GM12878 (cell line): ENCODE measurements around the gene ITLN1. TPM values are rescaled to one million over a fixed set of nuclear protein-coding genes. Genes with fewer than 3 reads are reported as not detected.

ENCODE experiments used
- ATAC-seq: fragments of 200-7000 bp; cut with Tn5 transposase; 3 replicates; pipeline ENCODE4 v1.9.1; 2020; ENCODE audit warnings: mild to moderate bottlenecking, moderate library complexity
- BruUV-seq: library from RNA; stranded (reverse); fragments of 400-500 nt; replicated peaks from 2 replicates; lab custom pipeline; 2021; lab: Mats Ljungman, UMichigan
- CTCF ChIA-PET: fragments of 300-600 bp; sonication (Branson Sonifier 250); formaldehyde crosslinking; extraction: SDS; loops from one replicate; lab custom pipeline; 2021; ENCODE audit warnings: inconsistent platforms; lab: Yijun Ruan, JAX
- POLR2A ChIA-PET: fragments of 350-600 bp; formaldehyde crosslinking; extraction: SDS; loops from one replicate; lab custom pipeline; 2021; ENCODE audit warnings: inconsistent platforms; lab: Charles Lee
- RAD21 ChIA-PET: fragments of 300-600 bp; sonication (Branson Sonifier 250); formaldehyde crosslinking; loops from one replicate; lab custom pipeline; 2023; ENCODE audit warnings: antibody characterized with exemption; ENCODE audit not compliant: unreplicated experiment; lab: Charles Lee
- SMC1A ChIA-PET: fragments of 300-600 bp; sonication (Branson Sonifier 250); formaldehyde crosslinking; loops from one replicate; lab custom pipeline; 2023; ENCODE audit not compliant: unreplicated experiment, uncharacterized antibody; lab: Charles Lee
- DNase-seq: peaks from one replicate; pipeline ENCODE4 v3.0.0-alpha.2; 2011; ENCODE audit warnings: low read depth, low spot score
- FAIRE-seq: peaks from 3 replicates; lab custom pipeline; 2011; peaks lifted over from hg19 to GRCh38; lab: Jason Lieb, UNC
- H2AFZ ChIP-seq: 2 replicates; pipeline ENCODE4 v1.6.0; 2011; ENCODE audit warnings: low read depth, low read length, control low read depth; ENCODE audit not compliant: control insufficient read depth
- H3K27ac ChIP-seq: 2 replicates; pipeline ENCODE4 v1.5.1; 2011; ENCODE audit warnings: control low read depth; ENCODE audit not compliant: control insufficient read depth, insufficient read depth
- H3K27me3 ChIP-seq, 2 experiments: replicated peaks in 1 of 2; 2 replicates each; pipeline versions ENCODE4 v1.6.0 to v1.6.1; 2011; ENCODE audit warnings: low read length in 1 of 2; ENCODE audit not compliant: control insufficient read depth in 2 of 2, insufficient read depth in 2 of 2
- H3K36me3 ChIP-seq, 2 experiments: 2 replicates each; pipeline ENCODE4 v1.5.1; 2011; ENCODE audit warnings: low read length in 1 of 2; ENCODE audit not compliant: control insufficient read depth in 2 of 2, insufficient read depth in 2 of 2
- H3K4me1 ChIP-seq: 2 replicates; pipeline ENCODE4 v1.6.1; 2011; ENCODE audit warnings: mild to moderate bottlenecking, low read length, moderate library complexity, mixed read lengths; ENCODE audit not compliant: control insufficient read depth, insufficient read depth
- H3K4me2 ChIP-seq: 2 replicates; pipeline ENCODE4 v1.6.0; 2011; ENCODE audit warnings: control low read depth; ENCODE audit not compliant: control insufficient read depth, insufficient read depth
- H3K4me3 ChIP-seq: fragments of 200-600 bp; sonication (generic); 2 replicates; pipeline ENCODE4 v1.5.1; 2016
- H3K79me2 ChIP-seq: 2 replicates; pipeline ENCODE4 v1.6.0; 2011; ENCODE audit warnings: low read length; ENCODE audit not compliant: control insufficient read depth, insufficient read depth
- H3K9ac ChIP-seq: 2 replicates; pipeline ENCODE4 v1.8.0; 2011; ENCODE audit warnings: low read length, control low read depth, mixed read lengths; ENCODE audit not compliant: control insufficient read depth, insufficient read depth
- H3K9me3 ChIP-seq: replicated peaks from 3 replicates; pipeline ENCODE4 v1.5.1; 2011; ENCODE audit warnings: mild to moderate bottlenecking, low read length; ENCODE audit not compliant: control insufficient read depth, insufficient read depth
- H4K20me1 ChIP-seq: 2 replicates; pipeline ENCODE4 v1.6.0; 2011; ENCODE audit not compliant: control insufficient read depth, insufficient read depth
- ASH2L ChIP-seq: fragments of 300-600, 200-600 bp; sonication (generic); IDR thresholded peaks from 2 replicates; pipeline ENCODE4 v1.6.1; 2017; ENCODE audit warnings: low read depth, mild to moderate bottlenecking, borderline replicate concordance
- ETV6 ChIP-seq, 2 experiments: fragments of 450-650 bp in 1 of 2; IDR thresholded peaks in 1 of 2; conservative IDR thresholded peaks in 1 of 2; 2 replicates each; pipeline ENCODE4 v1.6.1; 2014; ENCODE audit warnings: antibody characterized with exemption in 1 of 2, borderline replicate concordance in 1 of 2, low read depth in 1 of 2, mild to moderate bottlenecking in 1 of 2, moderate library complexity in 1 of 2
- FOXK2 ChIP-seq: fragments of 450-650 bp; IDR thresholded peaks from 2 replicates; pipeline ENCODE4 v1.6.1; 2017; ENCODE audit warnings: mild to moderate bottlenecking, moderate library complexity
- FOXM1 ChIP-seq: IDR thresholded peaks from 2 replicates; pipeline ENCODE4 v1.6.1; 2012; ENCODE audit warnings: low read depth, mild to moderate bottlenecking, inconsistent platforms, low read length, moderate library complexity
- GABPA ChIP-seq: IDR thresholded peaks from 2 replicates; pipeline ENCODE4 v1.6.1; 2014; ENCODE audit warnings: antibody characterized with exemption, low read depth, mild to moderate bottlenecking, inconsistent platforms
- IKZF2 ChIP-seq, 2 experiments: fragments of 450-650 bp; IDR thresholded peaks; 2 replicates each; pipeline ENCODE4 v1.6.1; 2017; ENCODE audit warnings: mild to moderate bottlenecking in 2 of 2, moderate library complexity in 2 of 2
- MTA2 ChIP-seq: fragments of 450-650 bp; IDR thresholded peaks from 2 replicates; pipeline ENCODE4 v1.6.1; 2016; ENCODE audit warnings: low read depth, mild to moderate bottlenecking, moderate library complexity
- MTA3 ChIP-seq: IDR thresholded peaks from 2 replicates; pipeline ENCODE4 v1.6.1; 2012; ENCODE audit warnings: low read length, inconsistent platforms, borderline replicate concordance
- RBBP5 ChIP-seq: fragments of 200-600 bp; sonication (generic); conservative IDR thresholded peaks from 2 replicates; pipeline ENCODE4 v1.6.1; 2016
- RELB ChIP-seq: fragments of 450-650 bp; IDR thresholded peaks from 2 replicates; pipeline ENCODE4 v1.6.1; 2017; ENCODE audit warnings: low read depth, mild to moderate bottlenecking, moderate library complexity
- SUZ12 ChIP-seq: fragments of 200-600 bp; sonication (generic); IDR thresholded peaks from one replicate; pipeline ENCODE4 v1.6.1; 2018; ENCODE audit warnings: antibody characterized with exemption, mild to moderate bottlenecking; ENCODE audit not compliant: unreplicated experiment
- WRNIP1 ChIP-seq: IDR thresholded peaks from 2 replicates; pipeline ENCODE4 v1.6.1; 2011; ENCODE audit warnings: low read depth, low read length, improper control_type of control experiment, borderline replicate concordance
- ZBTB11 ChIP-seq: fragments of 450-650 bp; formaldehyde crosslinking; IDR thresholded peaks from 2 replicates; pipeline ENCODE4 v1.5.0; 2022; ENCODE audit warnings: mild to moderate bottlenecking, missing genetic modification characterization
- ZBTB33 ChIP-seq: fragments of 450-650 bp; IDR thresholded peaks from 2 replicates; pipeline ENCODE4 v1.6.1; 2017; ENCODE audit warnings: mild to moderate bottlenecking
- ZNF274 ChIP-seq: IDR thresholded peaks from one replicate; pipeline ENCODE4 v1.8.0; 2011; ENCODE audit not compliant: insufficient read length, insufficient read depth
- in situ Hi-C: fragments of 300-500 bp; cut with MboI; formaldehyde crosslinking; loops from 9 replicates; pipeline ENCODE4 v1.14.3; 2018; ENCODE audit warnings: mixed read lengths
- intact Hi-C: fragments of 100-400 bp; cut with micrococcal nuclease; formaldehyde crosslinking; loops from one replicate; pipeline ENCODE4 v1.14.2; 2022; ENCODE audit not compliant: unreplicated experiment
- polyA plus RNA-seq, 11 experiments: library from polyadenylated mRNA; depleted of rRNA in 4 of 11; unstranded in 6 of 11; stranded (reverse) in 5 of 11; fragments of >200 nt; fragmentation: Nextera tagmentation in 4 of 11; fragmentation: Illumina TruSeq in 1 of 11; extraction: Ambion mirVana in 4 of 11; extraction: Trizol in 1 of 11; gene quantifications; 1 replicate in 1 of 11; 2 replicates in 10 of 11; pipeline versions ENCODE4 v1.2.1 to v1.2.3, GENCODE V29; 2011 to 2016; ENCODE audit warnings: inconsistent platforms in 2 of 11, missing spikeins in 2 of 11, low read depth in 1 of 11
- total RNA-seq, 4 experiments: library from RNA; depleted of rRNA in 3 of 4; stranded (reverse); fragments of >200 nt in 3 of 4; fragmentation: Illumina TruSeq in 1 of 4; extraction: Trizol in 1 of 4; gene quantifications; 2 replicates each; pipeline versions ENCODE4 v1.2.1 to v1.2.3, GENCODE V29; 2013 to 2021

ITLN1 gene
- total and polyA plus RNA-seq, 10 of the 15 experiments (the other 5 are each of a cell fraction or from before 2014, with no cell fraction given) = not detected

GRCh38 chr1:160866001-160866694 lies 18.8 kb downstream of the ITLN1 start:
- in situ Hi-C loops = no loop called here
- POLR2A ChIA-PET = interaction anchor here (0.8 to 1.8 kb wide), 4 partner anchors 8 to 18 kb away, joined by 3 to 8 read pairs (median 6); no protein-coding TSS in a partner anchor
- Histone ChIP-seq H3K36me3 (no peaks in the 10 kb centered on the region), H3K27ac (no peak overlapping the region), H2AFZ (no peak overlapping the region), H3K4me3 (no peak overlapping the region)
- no peak for DNase-seq
- ATAC-seq = no peak
- no peak for FAIRE-seq
- TF ChIP-seq ZBTB33 = no peak
- TF ChIP-seq FOXM1 = no peak
- no peak for TF ChIP-seq SUZ12
- no peak for TF ChIP-seq MTA2
- TF ChIP-seq WRNIP1 = no peak
- no peak for TF ChIP-seq RBBP5
- no peak for TF ChIP-seq MTA3
- TF ChIP-seq ASH2L = no peak
- no peak for TF ChIP-seq ZBTB11 (CRISPR knock-in tag)
- TF ChIP-seq FOXK2 = no peak
- no peak for TF ChIP-seq RELB
- TF ChIP-seq ZNF274 = no peak
- no peak for TF ChIP-seq ETV6 (conservative IDR thresholded peaks at IDR 0.05 in 1 of 2, IDR thresholded peaks at IDR 0.05 in 1 of 2; ENCODE audit: borderline replicate concordance in 1 of 2, low read depth in 1 of 2)
- TF ChIP-seq IKZF2 (IDR thresholded peaks at IDR 0.05) = no peak
- TF ChIP-seq GABPA = no peak
- TF ChIP-seq, all 136 proteins: peak for 0
- H3K9me3 ChIP-seq = no peaks in the 10 kb centered on the region
- intact Hi-C loops = no loop called here
- no peaks in the 10 kb centered on the region for H3K27me3 ChIP-seq
- ChIA-PET SMC1A (interaction anchor here (0.5 to 6.7 kb wide), 12 partner anchors 8 to 1224 kb away, joined by 3 to 41 read pairs (median 10); partner anchors contain the start of gene ITLN2), CTCF (interaction anchor here (0.8 to 7.0 kb wide), 11 partner anchors 8 to 125 kb away, joined by 3 to 99 read pairs (median 5); partner anchors contain the start of genes ITLN1 and ITLN2), RAD21 (interaction anchor here (0.7 to 3.3 kb wide), 5 partner anchors 8 to 141 kb away, joined by 3 to 17 read pairs (median 7); no protein-coding TSS in a partner anchor)
- no TSS peak for BruUV-seq
- no peak overlapping the region for H3K9ac ChIP-seq
- H3K79me2 ChIP-seq = no peaks in the 10 kb centered on the region
- no peak overlapping the region for H3K4me2 ChIP-seq
- no peaks in the 10 kb centered on the region for H4K20me1 ChIP-seq
- H3K4me1 ChIP-seq = peaks cover 15% of the 10 kb centered on the region
